K562 (cell line): ENCODE data around the gene INPP5D. TPM values are rescaled to one million over a fixed set of nuclear protein-coding genes. Genes with fewer than 3 reads are reported as not detected.
A peak's percentile ranks its signal among the peaks of the same experiment; 100 is the strongest.

Experiments
- CEBPG ChIP-seq, 3 experiments: fragments of 200-800 bp in 1 of 3; sonication (Bioruptor generic) in 1 of 3; sonication (generic) in 1 of 3; formaldehyde crosslinking in 1 of 3; IDR thresholded peaks in 2 of 3; conservative IDR thresholded peaks in 1 of 3; 2 replicates each; pipeline versions ENCODE4 v1.6.1 to v1.8.0; 2016 to 2022; ENCODE audit warnings: missing compliant biosample characterization in 2 of 3, missing genetic modification characterization in 2 of 3, mild to moderate bottlenecking in 1 of 3, missing genetic modification reagents in 1 of 3
- DPF2 ChIP-seq: fragments of 450-650 bp; IDR thresholded peaks from 2 replicates; pipeline ENCODE4 v1.6.1; 2016
- HDAC3 ChIP-seq: fragments of 450-650 bp; IDR thresholded peaks from 2 replicates; pipeline ENCODE4 v1.6.1; 2018; ENCODE audit warnings: borderline replicate concordance, mild to moderate bottlenecking, moderate library complexity; ENCODE audit not compliant: partially characterized antibody
- HDAC8 ChIP-seq: fragments of 450-650 bp; IDR thresholded peaks from 2 replicates; pipeline ENCODE4 v1.6.1; 2016; ENCODE audit warnings: mild to moderate bottlenecking, missing genetic modification characterization, moderate library complexity, missing compliant biosample characterization
- MYNN ChIP-seq, 2 experiments: sonication (generic); formaldehyde crosslinking in 1 of 2; IDR thresholded peaks; 2 replicates each; pipeline versions ENCODE4 v1.5.0 to v1.6.1; 2016 to 2020; ENCODE audit warnings: antibody characterized with exemption in 1 of 2, missing genetic modification reagents in 1 of 2
- ZKSCAN3 ChIP-seq: fragments of 250-450 bp; sonication (Bioruptor Pico); IDR thresholded peaks from 2 replicates; pipeline ENCODE4 v1.4.0; 2020
- ZNF175 ChIP-seq: fragments of 200-800 bp; sonication (Bioruptor generic); IDR thresholded peaks from 2 replicates; pipeline ENCODE4 v1.6.1; 2016; ENCODE audit warnings: low read depth, mild to moderate bottlenecking, missing genetic modification characterization, missing compliant biosample characterization
- ZNF212 ChIP-seq: fragments of 450-650 bp; formaldehyde crosslinking; IDR thresholded peaks from 2 replicates; pipeline ENCODE4 v1.4.0; 2020; ENCODE audit warnings: mild to moderate bottlenecking
- polyA plus RNA-seq, 8 experiments: library from polyadenylated mRNA; depleted of rRNA in 4 of 8; stranded (reverse) in 5 of 8; unstranded in 3 of 8; fragments of >200 nt; fragmentation: Nextera tagmentation in 2 of 8; fragmentation: Illumina TruSeq in 1 of 8; extraction: Ambion mirVana in 2 of 8; extraction: Trizol in 1 of 8; gene quantifications; 2 replicates each; pipeline versions ENCODE4 v1.2.1 to v1.2.3, GENCODE V29; 2011 to 2014; ENCODE audit warnings: inconsistent platforms in 1 of 8, missing spikeins in 1 of 8
- total RNA-seq, 7 experiments: library from RNA; depleted of rRNA in 6 of 7; stranded (reverse); fragments of >200 nt in 6 of 7; fragmentation: Illumina TruSeq in 2 of 7; extraction: Trizol in 2 of 7; gene quantifications; 2 replicates each; pipeline versions ENCODE4 v1.2.1 to v1.2.3, GENCODE V29; 2011 to 2021; ENCODE audit warnings: low replicate concordance in 1 of 7
- TF ChIP-seq, protein P1 (sequence below), 3 experiments: fragments of 200-800 bp in 1 of 3; fragments of 250-450 bp in 1 of 3; fragments of 450-650 bp in 1 of 3; sonication (Bioruptor Pico) in 1 of 3; sonication (Bioruptor generic) in 1 of 3; formaldehyde crosslinking in 1 of 3; IDR thresholded peaks; 2 replicates each; pipeline versions ENCODE4 v1.6.1 to v1.8.0; 2016 to 2022; ENCODE audit warnings: mild to moderate bottlenecking in 2 of 3, missing genetic modification characterization in 2 of 3, missing compliant biosample characterization in 1 of 3, moderate library complexity in 1 of 3
- TF ChIP-seq, protein P2 (sequence below): fragments of 450-650 bp; IDR thresholded peaks from 2 replicates; pipeline ENCODE4 v1.6.1; 2017; ENCODE audit warnings: antibody characterized with exemption, mild to moderate bottlenecking
- TF ChIP-seq, protein P3 (sequence below): fragments of 250-450 bp; sonication (Bioruptor Pico); IDR thresholded peaks from 2 replicates; pipeline ENCODE4 v1.5.0; 2021; ENCODE audit warnings: mild to moderate bottlenecking, borderline replicate concordance

INPP5D gene
- total and polyA plus RNA-seq, 9 of the 15 experiments (the other 6 are each of a cell fraction or from before 2014, with no cell fraction given) = 0.55 to 6.2 (median 2.2) TPM

DNA sequence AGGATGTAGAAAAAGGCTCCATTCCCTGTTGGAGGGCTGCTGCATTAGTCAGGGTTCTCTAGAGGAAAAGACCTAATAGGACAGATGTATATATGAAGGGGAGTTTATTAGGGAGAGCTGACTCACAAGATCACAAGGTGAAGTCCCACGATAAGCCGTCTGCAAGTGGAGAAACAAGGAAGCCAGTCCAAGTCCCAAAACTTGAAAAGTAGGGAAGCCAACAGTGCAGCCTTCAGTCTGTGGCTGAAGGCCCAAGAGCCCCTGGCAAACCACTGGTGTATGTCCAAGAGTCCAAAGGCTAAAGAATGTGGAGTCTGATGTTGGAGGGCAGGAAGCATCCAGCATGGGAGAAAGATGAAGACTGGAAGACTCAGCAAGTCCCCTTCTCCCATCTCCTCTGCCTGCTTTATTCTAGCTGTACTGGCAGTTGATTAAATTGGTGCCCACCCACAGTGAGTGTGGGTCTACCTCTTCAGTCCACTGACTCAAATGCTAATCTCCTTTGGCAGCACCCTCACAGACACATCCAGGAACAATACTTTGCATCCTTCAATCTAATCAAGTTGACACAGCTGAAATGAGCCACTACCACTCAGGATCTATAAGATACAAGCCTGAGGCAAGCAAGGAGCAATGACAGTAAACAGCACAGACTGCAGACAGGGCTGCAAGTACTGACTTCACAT lies 161.4 kb downstream of the INPP5D start (continued):
- TF ChIP-seq, protein P1, sequence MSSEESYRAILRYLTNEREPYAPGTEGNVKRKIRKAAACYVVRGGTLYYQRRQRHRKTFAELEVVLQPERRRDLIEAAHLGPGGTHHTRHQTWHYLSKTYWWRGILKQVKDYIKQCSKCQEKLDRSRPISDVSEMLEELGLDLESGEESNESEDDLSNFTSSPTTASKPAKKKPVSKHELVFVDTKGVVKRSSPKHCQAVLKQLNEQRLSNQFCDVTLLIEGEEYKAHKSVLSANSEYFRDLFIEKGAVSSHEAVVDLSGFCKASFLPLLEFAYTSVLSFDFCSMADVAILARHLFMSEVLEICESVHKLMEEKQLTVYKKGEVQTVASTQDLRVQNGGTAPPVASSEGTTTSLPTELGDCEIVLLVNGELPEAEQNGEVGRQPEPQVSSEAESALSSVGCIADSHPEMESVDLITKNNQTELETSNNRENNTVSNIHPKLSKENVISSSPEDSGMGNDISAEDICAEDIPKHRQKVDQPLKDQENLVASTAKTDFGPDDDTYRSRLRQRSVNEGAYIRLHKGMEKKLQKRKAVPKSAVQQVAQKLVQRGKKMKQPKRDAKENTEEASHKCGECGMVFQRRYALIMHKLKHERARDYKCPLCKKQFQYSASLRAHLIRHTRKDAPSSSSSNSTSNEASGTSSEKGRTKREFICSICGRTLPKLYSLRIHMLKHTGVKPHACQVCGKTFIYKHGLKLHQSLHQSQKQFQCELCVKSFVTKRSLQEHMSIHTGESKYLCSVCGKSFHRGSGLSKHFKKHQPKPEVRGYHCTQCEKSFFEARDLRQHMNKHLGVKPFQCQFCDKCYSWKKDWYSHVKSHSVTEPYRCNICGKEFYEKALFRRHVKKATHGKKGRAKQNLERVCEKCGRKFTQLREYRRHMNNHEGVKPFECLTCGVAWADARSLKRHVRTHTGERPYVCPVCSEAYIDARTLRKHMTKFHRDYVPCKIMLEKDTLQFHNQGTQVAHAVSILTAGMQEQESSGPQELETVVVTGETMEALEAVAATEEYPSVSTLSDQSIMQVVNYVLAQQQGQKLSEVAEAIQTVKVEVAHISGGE (CRISPR knock-in tag; IDR thresholded peaks at IDR 0.05) = no peak
- TF ChIP-seq, protein P2, sequence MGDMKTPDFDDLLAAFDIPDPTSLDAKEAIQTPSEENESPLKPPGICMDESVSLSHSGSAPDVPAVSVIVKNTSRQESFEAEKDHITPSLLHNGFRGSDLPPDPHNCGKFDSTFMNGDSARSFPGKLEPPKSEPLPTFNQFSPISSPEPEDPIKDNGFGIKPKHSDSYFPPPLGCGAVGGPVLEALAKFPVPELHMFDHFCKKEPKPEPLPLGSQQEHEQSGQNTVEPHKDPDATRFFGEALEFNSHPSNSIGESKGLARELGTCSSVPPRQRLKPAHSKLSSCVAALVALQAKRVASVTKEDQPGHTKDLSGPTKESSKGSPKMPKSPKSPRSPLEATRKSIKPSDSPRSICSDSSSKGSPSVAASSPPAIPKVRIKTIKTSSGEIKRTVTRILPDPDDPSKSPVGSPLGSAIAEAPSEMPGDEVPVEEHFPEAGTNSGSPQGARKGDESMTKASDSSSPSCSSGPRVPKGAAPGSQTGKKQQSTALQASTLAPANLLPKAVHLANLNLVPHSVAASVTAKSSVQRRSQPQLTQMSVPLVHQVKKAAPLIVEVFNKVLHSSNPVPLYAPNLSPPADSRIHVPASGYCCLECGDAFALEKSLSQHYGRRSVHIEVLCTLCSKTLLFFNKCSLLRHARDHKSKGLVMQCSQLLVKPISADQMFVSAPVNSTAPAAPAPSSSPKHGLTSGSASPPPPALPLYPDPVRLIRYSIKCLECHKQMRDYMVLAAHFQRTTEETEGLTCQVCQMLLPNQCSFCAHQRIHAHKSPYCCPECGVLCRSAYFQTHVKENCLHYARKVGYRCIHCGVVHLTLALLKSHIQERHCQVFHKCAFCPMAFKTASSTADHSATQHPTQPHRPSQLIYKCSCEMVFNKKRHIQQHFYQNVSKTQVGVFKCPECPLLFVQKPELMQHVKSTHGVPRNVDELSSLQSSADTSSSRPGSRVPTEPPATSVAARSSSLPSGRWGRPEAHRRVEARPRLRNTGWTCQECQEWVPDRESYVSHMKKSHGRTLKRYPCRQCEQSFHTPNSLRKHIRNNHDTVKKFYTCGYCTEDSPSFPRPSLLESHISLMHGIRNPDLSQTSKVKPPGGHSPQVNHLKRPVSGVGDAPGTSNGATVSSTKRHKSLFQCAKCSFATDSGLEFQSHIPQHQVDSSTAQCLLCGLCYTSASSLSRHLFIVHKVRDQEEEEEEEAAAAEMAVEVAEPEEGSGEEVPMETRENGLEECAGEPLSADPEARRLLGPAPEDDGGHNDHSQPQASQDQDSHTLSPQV = peak; percentile 72; the same call in 1 of the 2 replicates
- TF ChIP-seq, protein P3, sequence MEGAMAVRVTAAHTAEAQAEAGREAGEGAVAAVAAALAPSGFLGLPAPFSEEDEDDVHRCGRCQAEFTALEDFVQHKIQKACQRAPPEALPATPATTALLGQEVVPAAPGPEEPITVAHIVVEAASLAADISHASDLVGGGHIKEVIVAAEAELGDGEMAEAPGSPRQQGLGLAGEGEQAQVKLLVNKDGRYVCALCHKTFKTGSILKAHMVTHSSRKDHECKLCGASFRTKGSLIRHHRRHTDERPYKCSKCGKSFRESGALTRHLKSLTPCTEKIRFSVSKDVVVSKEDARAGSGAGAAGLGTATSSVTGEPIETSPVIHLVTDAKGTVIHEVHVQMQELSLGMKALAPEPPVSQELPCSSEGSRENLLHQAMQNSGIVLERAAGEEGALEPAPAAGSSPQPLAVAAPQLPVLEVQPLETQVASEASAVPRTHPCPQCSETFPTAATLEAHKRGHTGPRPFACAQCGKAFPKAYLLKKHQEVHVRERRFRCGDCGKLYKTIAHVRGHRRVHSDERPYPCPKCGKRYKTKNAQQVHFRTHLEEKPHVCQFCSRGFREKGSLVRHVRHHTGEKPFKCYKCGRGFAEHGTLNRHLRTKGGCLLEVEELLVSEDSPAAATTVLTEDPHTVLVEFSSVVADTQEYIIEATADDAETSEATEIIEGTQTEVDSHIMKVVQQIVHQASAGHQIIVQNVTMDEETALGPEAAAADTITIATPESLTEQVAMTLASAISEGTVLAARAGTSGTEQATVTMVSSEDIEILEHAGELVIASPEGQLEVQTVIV (CRISPR knock-in tag) = no peak
- TF ChIP-seq CEBPG (CRISPR knock-in tag; IDR thresholded peaks at IDR 0.05) (peak; percentile 85), CEBPG (tag; conservative IDR thresholded peaks at IDR 0.05 in 1 of 2, IDR thresholded peaks at IDR 0.05 in 1 of 2) (no peak), HDAC8 (tag) (no peak), MYNN (IDR thresholded peaks at IDR 0.05) (no peak), MYNN (CRISPR knock-in tag; IDR thresholded peaks at IDR 0.05) (no peak), ZKSCAN3 (CRISPR knock-in tag) (no peak), ZNF212 (CRISPR knock-in tag) (no peak), ZNF175 (CRISPR knock-in tag) (0 out of 2 replicates have a peak, but pooled peaks have one; percentile 21), DPF2 (peak; percentile 89), HDAC3 (peak; percentile 2)
